ENCODE data around the gene TBKBP1.

Gene TBKBP1

GRCh38 chr17:47693731-47694580, at the start of gene TBKBP1:
TSS of gene TBKBP1 (plus strand) at chr17:47694161. CDS start at chr17:47696113, 1,952 bp downstream.
- DNase-seq, result peak; percentile 70

GRCh38 chr17:47644324-47644723, 49.6 kb upstream of the TBKBP1 start:
- DNase-seq, result no peak

GRCh38 chr17:47649153-47649971, 44.6 kb upstream of the TBKBP1 start, which contains the start of gene KPNB1:
TSS of gene KPNB1 (plus strand) at chr17:47649919. CDS start at chr17:47650245, 326 bp downstream.
- peak; percentile 99 for DNase-seq

DNA sequence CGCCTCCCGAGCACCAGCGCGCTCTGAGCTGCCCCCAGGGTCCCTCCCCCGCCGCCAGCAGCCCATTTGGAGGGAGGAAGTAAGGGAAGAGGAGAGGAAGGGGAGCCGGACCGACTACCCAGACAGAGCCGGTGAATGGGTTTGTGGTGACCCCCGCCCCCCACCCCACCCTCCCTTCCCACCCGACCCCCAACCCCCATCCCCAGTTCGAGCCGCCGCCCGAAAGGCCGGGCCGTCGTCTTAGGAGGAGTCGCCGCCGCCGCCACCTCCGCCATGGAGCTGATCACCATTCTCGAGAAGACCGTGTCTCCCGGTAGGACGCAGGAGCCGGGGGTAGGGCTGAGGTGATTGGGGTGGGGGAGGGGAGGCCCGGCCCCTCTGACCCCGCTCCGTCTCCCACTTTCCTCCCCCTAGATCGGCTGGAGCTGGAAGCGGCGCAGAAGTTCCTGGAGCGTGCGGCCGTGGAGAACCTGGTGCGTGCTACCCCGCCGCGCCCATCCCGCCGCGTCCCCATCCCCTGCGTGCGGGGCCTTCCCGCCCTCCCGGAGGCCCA, 43.9 kb upstream of the TBKBP1 start:
- peak; percentile 63 for DNase-seq

DNA sequence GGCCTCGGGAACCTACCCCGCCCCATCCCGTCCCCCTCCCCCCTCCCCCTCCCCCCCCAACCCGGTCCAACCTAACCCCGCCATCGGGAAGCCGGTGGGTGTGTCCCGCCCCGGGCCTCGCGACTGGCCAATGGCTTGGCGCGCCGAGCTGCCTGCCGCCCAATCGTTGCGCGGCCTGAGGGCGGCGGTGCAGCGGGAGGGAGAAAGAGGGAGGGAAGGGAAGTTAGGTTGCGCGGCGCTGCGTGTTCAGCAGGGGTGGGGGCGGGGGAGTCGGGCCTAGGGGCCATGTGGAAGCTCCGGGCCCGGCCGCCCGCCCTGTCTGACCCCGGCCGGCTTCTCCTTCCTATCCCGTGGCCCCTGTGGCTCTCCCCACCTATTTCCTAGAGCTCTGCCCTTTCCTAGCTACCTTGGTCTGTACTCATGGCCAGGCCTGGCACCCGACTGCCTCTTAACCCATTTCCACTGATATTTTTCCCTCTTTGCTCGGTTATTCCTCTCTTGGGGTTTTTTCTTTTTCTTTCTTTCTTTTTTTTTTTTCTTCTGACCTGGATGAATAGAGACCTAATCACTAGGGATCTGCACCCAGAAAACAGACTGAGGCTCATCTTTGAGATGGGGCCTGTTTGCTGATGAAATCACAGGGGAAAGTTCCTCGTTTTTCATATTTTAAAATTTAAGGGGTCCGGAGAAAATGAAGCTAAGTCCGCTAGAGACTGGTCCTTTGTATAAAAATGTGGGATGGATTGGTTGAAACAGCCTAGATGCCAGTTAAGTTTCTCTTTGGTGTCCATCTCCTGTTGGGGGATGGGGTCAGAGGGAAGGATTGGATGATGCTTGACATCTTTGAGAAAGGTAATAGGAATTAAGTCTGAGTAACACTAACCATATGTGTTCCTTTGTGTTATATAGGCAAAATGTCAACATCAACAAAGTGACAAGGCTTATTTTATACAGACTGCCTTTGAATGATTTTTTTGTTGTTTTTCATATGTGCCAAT, 43.1 kb upstream of the TBKBP1 start:
- DNase-seq, result peak; percentile 94

- no peak for DNase-seq
Measured at GRCh38 chr17:47651704-47652103, 42.3 kb upstream of the TBKBP1 start.

GRCh38 chr17:47652570-47652969, 41.4 kb upstream of the TBKBP1 start:
- no peak for DNase-seq

GRCh38 chr17:47653442-47653841, 40.5 kb upstream of the TBKBP1 start:
- DNase-seq, result no peak

DNA sequence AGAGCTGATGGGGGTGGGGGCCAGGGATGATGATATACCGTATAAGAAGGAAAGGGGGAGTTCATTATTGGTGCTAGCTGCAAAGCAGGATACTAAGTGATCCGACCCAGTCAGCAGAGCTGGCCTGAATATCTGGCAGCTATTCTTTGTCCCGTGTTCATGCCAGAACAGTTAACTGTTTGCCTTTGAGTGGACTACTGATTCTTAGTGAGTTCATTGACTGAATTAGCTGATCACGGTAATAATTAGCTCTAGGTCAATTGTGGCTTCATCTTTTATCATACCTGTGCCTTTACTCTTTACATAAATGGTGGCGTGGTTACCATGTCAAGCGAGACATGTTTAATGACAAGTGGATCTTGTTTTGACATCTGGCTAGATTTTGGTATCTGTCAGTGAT, 39.0 kb upstream of the TBKBP1 start:
- DNase-seq, result no peak

DNA sequence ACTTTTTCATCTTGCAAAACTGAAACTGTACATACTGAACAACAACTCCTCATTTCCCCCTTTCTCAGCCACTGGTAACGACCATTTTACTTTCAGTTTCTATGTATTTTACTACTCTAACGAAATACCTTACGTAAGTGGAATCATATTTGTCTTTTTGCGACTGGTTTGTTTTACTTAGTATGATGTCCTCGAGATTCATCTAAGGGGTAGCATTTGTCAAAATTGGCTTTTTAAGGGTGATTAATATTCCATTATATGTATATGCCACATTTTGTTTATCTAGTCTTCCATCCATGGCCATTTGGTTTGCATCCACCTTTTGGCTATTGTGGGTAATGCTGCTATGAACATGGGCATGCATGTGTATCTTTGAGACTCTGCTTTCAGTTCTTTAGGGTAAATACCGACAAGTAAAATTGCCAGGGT, 33.9 kb upstream of the TBKBP1 start:
- peak; percentile 62 for DNase-seq

GRCh38 chr17:47663912-47664623, 29.9 kb upstream of the TBKBP1 start:
- peak; percentile 82 for DNase-seq

DNA sequence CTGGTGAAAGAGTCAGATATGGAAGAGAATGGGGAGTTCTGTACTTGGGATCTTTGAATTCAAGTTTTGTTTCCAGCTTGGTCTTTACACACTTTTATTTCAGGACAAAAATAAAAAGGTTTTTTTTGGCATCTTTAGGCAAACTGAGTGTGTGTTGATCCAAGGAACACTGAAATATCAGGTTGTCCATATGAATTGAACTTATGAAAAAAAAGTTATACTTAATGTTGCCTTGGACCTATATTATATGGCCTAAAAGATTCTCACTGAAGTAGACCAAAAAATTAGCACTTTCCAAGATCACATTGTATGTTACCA, 29.4 kb upstream of the TBKBP1 start:
- no peak for DNase-seq

GRCh38 chr17:47665655-47666054, 28.3 kb upstream of the TBKBP1 start:
- no peak for DNase-seq

DNA sequence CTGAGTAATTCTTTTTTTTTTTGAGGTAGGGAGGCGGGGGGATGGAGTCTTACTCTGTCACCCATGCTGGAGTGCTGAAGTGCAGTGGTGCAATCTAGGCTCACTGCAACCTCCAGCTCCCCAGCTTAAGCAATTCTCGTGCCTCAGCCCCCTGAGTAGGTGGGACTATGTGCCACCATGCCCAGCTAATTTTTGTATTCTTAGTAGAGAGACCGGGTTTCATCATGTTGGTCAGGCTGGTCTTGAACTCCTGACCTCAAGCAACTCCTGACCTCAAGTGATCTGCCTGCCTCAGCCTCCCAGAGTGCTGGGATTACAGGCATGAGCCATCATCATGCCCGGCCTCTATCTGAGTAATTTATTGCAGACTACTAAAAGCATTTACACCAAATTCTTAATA, 24.9 kb upstream of the TBKBP1 start:
- DNase-seq, result no peak

DNA sequence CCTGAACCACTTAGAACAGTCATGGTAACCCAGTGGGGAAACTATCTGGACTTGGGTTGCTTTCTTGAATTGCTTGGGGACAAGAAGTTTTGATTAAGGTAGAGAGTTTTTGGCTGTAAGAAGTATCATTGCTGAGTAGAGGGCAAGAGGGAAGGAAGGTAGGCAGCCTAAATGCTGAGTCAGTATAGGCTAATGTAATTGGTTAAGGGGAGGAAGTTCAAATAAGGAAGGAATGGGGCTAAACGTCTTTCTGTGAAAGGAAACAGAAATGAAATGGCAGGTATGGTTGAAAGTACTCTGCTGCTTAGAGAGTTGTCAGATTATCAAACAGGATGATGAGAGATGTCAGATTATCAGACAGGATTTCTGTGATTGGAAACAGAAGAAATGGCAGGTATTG, 23.9 kb upstream of the TBKBP1 start:
- peak; percentile 24 for DNase-seq

DNA sequence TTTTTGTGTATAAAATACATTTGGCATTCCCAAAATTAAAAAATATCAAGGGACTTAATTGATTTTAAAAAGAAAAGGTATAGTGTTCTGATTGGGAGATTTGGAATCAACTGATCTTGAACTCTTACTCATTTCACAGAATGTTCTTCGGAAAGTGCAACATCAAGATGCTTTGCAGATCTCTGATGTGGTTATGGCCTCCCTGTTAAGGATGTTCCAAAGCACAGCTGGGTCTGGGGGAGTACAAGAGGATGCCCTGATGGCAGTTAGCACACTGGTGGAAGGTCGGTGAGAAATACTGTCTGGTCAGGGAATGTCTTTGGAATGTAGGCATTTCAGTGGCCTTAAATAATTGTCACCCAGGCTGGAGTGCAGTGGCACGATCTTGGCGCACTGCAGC, 19.5 kb upstream of the TBKBP1 start:
- no peak for DNase-seq

DNA sequence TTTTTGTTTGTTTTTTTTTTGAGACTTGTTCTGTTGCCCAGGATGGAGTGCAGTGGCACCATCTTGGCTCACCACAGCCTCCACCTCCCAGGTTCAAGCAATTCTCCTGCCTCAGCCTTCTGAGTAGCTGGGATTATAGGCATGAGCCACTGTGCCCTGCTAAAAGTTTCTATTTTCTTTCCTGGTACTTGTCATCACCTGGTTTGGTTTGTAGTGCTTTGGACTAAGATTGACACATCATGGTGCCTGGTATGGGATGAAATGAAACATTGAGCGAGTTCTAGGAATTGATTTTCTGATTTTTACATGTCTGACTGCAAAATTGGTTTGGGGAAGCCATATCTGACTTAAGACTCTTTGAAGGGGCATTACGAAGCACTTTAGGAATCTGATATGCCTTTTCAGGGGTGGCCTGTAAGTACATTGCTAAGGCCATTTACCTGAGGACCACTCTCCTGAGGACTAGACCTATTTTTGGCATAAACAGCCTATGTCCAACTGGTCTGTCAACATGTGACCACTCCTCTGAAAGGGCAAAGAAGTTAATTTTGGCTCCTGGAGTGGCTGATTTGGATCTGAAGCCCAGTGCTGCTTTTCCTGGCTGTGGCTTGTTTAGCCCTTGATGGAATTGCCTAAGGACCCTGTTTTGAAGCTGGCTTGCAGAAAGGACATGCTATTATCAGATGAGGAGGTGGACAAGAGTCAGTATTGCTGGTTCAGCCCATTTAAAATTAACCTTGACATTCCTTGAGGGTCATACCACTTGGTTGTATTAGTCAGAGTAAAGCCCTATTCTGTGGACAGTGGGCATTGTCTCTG, 18.4 kb upstream of the TBKBP1 start:
- DNase-seq, result no peak

GRCh38 chr17:47676199-47676472, 17.8 kb upstream of the TBKBP1 start:
- no peak for DNase-seq

GRCh38 chr17:47676510-47677165, 17.3 kb upstream of the TBKBP1 start:
- DNase-seq, result no peak

DNA sequence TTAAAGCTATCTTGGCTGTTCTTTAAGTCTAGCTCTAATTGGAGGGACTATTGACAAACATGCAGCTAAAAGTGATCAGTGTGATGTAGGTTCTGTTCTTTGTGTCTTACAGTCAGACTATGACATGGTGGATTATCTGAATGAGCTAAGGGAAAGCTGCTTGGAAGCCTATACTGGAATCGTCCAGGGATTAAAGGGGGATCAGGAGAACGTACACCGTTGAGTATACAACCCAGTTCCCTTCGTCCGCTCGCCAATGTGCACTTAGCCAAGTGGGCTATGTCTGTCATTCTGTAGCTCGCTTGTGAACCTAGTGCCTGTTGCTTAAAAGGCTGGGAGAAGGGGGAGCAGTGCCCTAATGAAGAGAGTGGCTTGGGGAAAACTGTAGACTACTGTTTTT, 15.8 kb upstream of the TBKBP1 start:
- DNase-seq, result no peak

GRCh38 chr17:47682138-47682537, 11.8 kb upstream of the TBKBP1 start:
- no peak for DNase-seq

Data from CD4-positive, alpha-beta T cell treated with Interleukin-21 for 1 hour (primary cell).